ENCODE measurements around the gene KY.

DNA sequence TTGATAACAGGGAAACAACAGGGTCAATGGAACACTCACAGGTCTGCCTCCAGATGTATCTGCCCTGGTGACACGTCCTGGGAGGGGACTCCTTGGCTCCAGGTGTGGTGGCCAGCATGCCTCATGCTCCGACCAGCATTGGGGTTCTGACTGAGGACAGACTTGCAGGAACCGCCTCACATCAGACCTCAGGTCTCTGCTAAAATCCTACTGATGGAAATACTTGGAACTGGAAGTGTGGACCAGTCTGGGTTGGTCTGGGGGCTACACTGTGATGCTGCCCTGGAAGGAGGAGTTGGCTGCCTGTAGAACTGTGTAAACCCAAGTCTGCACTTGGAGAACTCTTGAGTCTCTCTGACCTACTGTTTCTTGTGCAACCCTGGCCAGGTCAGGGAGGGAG is 17.1 kb upstream of the KY start:
- TF ChIP-seq CEBPB (IDR thresholded peaks at IDR 0.05; ENCODE audit: low read depth, low read length) = no peak
- no peak for TF ChIP-seq RBBP5 (IDR thresholded peaks at IDR 0.05; ENCODE audit: borderline replicate concordance, low read depth, low read length)
- no peak for TF ChIP-seq SIRT6 (IDR thresholded peaks at IDR 0.05; ENCODE audit: low read length)
- no peak for TF ChIP-seq CTCF (IDR thresholded peaks at IDR 0.05; ENCODE audit: control extremely low read depth in 1 of 3, insufficient read depth in 1 of 3, low read depth in 1 of 3, low read length in 3 of 3)
- no peak for TF ChIP-seq BACH1 (IDR thresholded peaks at IDR 0.05; ENCODE audit: low read length)
- no peak for TF ChIP-seq ZNF274 (IDR thresholded peaks at IDR 0.05; ENCODE audit: borderline replicate concordance, extremely low read depth, low read length)
- TF ChIP-seq RFX5 (IDR thresholded peaks at IDR 0.05; ENCODE audit: borderline replicate concordance, low read depth, low read length) = no peak
- TF ChIP-seq, protein P1, sequence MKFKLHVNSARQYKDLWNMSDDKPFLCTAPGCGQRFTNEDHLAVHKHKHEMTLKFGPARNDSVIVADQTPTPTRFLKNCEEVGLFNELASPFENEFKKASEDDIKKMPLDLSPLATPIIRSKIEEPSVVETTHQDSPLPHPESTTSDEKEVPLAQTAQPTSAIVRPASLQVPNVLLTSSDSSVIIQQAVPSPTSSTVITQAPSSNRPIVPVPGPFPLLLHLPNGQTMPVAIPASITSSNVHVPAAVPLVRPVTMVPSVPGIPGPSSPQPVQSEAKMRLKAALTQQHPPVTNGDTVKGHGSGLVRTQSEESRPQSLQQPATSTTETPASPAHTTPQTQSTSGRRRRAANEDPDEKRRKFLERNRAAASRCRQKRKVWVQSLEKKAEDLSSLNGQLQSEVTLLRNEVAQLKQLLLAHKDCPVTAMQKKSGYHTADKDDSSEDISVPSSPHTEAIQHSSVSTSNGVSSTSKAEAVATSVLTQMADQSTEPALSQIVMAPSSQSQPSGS (IDR thresholded peaks at IDR 0.05; ENCODE audit: low read length) = no peak
- no peak for TF ChIP-seq CHD2 (IDR thresholded peaks at IDR 0.05; ENCODE audit: low read length)
- TF ChIP-seq, protein P2, sequence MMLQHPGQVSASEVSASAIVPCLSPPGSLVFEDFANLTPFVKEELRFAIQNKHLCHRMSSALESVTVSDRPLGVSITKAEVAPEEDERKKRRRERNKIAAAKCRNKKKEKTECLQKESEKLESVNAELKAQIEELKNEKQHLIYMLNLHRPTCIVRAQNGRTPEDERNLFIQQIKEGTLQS (IDR thresholded peaks at IDR 0.05; ENCODE audit: insufficient read depth, low read depth, low read length) = no peak
- no peak for TF ChIP-seq HDAC2 (IDR thresholded peaks at IDR 0.05; ENCODE audit: borderline replicate concordance in 1 of 2, low read depth in 2 of 2, low read length in 2 of 2)
- TF ChIP-seq RAD21 (IDR thresholded peaks at IDR 0.05 in 1 of 2, conservative IDR thresholded peaks at IDR 0.05 in 1 of 2; ENCODE audit: low read depth in 2 of 2, low read length in 2 of 2) = no peak

Data from H1 (cell line).